ENCODE results near the gene SLC4A8.
"Not testable (repeated sequence)": the region's sequence is repeated elsewhere in the genome, so short reads cannot be mapped to it uniquely, and the experiment has no call there.

The SLC4A8 gene

DNA sequence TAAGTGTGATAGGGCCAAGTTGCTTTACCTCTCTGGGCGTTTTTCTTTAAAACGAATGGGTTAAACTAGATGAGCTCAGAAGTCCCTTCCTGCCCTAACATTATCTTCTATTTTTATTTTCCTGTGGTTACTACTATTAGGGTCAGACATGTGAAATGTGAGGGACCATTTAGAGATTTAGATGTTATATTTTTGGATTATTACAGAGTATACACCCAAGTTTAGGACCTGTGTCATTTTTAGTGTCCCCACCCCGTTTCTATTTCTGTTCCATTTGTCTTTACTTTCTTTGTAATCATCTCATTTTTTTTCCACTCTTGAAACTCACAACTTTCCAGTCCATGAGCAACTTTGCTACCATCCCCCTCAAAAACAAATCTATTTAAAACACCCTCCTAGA, 56.3 kb downstream of the SLC4A8 start:
- DNase-seq (ENCODE audit: low read depth), result no peak

GRCh38 chr12:51482929-51483697, 58.5 kb downstream of the SLC4A8 start:
- DNase-seq (ENCODE audit: low read depth), result no peak

DNA sequence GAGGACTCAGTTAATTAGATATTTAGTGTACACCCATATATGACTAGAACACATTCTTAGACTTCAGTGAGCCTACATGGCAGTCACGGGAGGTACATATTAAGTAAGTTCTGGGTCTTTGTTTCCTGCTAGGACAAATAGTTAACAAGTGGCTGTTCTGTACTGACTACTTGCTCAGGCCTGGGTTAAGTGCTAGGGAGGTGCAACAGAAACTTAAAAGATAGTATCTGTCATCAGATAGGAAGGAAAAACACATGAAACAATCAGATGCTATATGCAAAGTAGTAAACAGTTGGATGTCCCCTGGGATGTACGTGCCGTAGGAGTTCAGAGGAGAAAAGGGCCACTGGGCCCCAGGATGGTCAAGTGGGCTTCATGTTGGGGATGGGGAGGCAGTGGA, 59.5 kb downstream of the SLC4A8 start:
- DNase-seq (ENCODE audit: low read depth), result no peak

DNA sequence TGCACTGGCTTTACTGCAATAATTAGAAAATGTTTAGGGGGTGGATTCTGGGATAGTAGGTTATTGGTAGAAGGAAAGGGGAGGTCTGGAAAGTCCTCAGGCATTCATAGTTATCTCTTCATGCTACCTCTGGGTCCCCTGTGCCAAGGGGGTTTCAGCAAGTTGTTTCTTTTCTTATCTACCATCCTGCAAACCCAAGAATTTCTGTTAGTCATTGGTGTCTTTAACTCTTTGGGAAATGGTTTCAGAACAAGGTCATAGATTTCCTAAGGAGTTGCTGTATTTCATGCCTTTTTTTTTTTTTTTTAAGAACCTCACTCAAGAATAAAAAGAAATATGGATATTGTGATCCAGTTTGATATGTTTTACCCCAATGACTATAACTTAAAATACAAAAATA, 63.6 kb downstream of the SLC4A8 start:
- DNase-seq (ENCODE audit: low read depth), result no peak

DNA sequence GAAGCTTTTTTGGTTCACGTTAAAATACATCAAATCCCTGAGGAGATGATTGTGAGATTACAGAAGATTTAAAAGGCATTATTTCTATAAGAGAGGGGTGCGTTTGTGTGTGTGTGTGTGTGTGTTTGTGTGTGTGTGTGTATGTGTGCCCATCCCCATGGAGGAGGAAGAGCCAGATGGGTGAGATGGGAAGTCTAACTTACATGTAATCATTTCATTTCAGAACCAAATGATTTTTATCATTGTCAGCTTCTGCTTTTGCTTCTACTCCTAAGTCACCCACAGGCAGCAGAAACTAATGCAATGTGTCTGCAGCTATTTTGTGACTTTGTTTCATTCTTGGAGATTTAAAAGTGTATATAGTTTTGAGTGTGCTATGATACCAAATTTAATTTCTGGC, 68.7 kb downstream of the SLC4A8 start:
- DNase-seq (ENCODE audit: low read depth), result no peak

- no peak for DNase-seq (ENCODE audit: low read depth)
These were observed 72.3 kb downstream of the SLC4A8 start for GRCh38 chr12:51496895-51497294.

DNA sequence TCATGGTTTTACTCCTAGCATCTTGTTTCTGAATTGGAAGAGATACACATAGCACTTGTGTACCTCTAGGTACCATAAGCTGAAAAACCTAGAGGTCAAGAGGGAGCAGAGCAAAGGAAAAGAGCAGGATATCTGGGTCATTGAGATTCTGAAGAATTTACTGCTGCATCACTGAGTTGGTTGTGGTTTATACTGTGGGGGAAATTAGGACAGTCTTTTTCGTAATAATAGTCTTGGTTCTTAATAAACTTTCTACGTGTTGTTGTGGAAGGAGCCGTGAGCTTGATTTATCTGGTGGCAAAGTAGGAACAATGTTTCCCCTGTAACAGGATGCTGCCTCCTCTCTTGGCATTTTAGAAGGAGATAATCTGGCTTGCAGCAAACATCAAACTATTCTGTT, 80.2 kb downstream of the SLC4A8 start:
- no peak for DNase-seq (ENCODE audit: low read depth)

GRCh38 chr12:51505360-51506105, 80.9 kb downstream of the SLC4A8 start:
- no peak for DNase-seq (ENCODE audit: low read depth)

DNA sequence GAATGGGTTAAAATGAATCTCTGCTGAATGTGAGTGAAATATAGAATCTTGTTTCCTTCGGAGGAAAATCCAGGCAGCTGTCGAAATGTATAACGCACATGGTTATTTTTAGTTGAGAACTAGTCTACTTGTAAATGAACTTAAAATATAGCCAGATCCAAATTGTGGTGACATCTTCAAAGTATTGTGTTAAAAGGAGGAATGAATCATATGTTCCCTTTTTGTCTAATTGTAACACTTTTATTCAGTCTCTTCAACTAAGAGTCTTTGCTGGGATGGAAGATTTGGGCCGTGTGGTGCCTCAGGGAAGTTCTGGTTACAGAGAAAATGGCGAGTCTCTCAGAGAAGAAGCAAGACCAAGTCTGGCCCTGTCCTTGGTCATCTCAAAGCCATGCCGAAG, 82.5 kb downstream of the SLC4A8 start:
- DNase-seq (ENCODE audit: low read depth), result no peak

DNA sequence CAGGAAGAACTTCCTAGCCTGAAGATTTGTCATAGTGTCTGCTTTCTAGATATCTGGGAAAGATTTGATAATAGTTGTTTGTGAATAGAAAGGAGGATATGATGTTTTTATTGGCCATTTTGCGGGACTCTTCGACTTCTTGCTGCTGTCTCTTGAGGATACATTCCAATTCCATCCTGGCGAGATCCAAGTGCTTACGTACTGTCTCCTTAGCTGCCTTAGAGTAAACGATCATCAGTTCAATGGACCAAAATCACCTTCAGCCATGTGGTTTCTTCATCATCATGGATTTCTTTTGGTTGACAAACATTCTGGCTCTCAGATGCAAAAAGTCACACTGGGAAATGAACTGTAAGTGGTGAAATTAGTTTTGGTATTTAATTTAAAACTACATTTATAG, 83.7 kb downstream of the SLC4A8 start:
- no peak for DNase-seq (ENCODE audit: low read depth)

- no peak for DNase-seq (ENCODE audit: low read depth)
These were observed 87.1 kb downstream of the SLC4A8 start for GRCh38 chr12:51511546-51512260.

- no peak for DNase-seq (ENCODE audit: low read depth)
These were observed 87.8 kb downstream of the SLC4A8 start for GRCh38 chr12:51512438-51512837.

DNA sequence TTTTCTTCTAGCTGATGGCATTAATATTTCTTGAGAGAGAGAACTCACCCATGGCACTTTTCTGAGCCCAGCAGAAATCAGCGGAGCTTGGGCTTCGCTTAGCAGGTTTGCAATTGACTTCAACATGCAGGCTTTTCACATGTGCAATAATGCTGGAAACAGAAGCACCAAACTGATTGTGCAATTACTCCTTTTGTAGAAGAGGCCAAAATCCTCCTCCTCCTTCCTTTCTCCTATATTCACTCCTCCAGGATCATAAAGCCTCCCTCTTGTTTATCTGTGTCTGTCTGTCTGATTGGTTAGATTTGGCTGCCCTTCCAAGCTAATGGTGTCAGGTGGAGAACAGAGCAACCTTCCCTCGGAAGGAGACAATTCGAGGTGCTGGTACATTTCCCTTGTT, 90.4 kb downstream of the SLC4A8 start:
- DNase-seq (ENCODE audit: low read depth), result not testable (repeated sequence)

- DNase-seq (ENCODE audit: low read depth), result no peak
These were observed 92.7 kb downstream of the SLC4A8 start for GRCh38 chr12:51517316-51517715.

DNA sequence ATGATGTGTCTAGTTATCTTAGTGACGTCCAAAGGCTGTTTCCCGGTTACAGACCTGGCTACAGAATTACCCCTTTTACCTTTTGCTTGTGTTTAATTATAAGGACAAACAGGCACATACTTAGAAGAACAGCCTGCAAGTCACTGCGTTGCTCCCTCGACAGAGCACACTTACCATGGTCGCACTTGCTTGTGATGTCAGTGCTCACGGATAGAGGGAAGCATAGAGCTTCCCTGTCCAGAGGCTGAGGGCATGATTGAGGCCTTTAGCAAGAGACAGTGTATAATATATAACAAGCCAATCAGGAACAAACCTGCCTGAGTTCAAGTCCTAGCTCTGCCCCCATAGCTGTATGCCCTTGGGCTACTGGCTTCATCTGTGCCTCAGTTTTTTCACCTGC, 93.2 kb downstream of the SLC4A8 start:
- DNase-seq (ENCODE audit: low read depth), result no peak

- DNase-seq (ENCODE audit: low read depth), result no peak
These were observed 95.1 kb downstream of the SLC4A8 start for GRCh38 chr12:51519755-51520154.

DNA sequence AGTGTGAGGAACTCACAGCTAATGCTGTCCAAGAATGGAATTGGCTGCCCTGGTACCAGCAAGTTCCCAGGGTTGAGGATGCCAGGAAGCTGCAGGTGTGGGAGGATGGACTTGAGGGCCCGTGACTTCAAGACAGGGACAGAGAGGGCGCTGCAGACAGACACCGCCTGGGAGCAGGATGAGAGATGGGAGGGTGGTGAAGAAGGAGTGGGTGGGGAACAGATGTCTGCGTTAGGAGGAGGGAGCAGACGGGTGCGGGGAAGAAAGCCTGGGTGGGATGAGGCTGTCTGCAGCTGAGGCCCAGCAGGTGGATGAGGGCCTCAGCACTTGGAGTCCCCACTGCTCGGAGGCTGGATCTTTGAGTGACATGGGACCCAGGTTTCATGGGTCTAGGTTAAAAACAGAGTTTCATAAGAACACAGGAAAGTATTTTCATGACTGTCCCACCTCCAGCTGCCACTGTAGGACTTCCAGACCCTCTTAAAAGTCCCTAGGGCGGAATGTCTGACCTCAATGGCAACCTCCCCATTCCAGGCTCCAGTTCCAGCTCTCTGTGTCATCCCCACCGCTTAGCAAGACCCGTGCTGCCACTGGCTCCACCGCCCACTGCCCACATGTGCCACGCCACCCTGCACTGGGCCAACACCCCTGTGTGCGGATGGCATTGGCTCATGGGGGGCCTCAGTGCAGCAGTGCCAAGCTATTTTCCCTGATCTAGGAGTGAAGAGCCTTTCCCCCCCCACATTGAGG, 96.1 kb downstream of the SLC4A8 start:
- DNase-seq (ENCODE audit: low read depth), result no peak

DNA sequence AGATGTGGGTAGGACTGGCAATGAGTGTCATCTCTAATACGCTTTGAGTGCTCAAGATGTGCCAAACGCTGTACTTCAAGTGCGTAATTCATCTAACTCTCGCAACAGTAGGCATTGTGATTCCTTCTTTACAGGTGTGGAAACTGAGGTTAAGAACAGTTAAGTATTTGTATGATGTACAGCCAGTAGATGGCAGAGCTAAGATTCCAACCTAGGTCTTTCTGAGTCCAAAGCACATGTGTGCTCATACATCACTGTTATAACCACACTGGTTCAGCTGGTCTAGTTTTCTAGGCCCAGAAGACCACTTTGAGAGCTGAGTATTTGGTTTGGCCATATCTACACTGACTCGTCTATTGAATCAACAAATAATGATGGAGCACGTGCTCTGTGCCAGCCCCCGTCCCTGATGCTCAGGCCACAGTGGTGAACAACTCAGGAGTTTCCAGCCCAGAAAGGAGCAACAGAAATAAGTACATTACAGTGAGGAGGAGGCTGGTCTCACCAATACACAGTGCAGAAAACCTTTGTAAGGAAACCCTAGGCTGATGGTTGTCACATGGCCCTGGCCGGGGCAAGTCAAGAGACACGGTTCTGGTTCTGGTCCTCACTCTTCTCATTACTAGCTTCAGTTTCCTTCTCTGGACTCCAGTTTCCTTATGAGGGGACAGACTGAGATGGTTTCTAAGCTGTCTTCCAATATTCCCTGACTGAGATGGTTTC, 97.1 kb downstream of the SLC4A8 start:
- no peak for DNase-seq (ENCODE audit: low read depth)

GRCh38 chr12:51522696-51523095, 98.1 kb downstream of the SLC4A8 start:
- no peak for DNase-seq (ENCODE audit: low read depth)

GRCh38 chr12:51524386-51524901, 99.8 kb downstream of the SLC4A8 start:
- no peak for DNase-seq (ENCODE audit: low read depth)

DNA sequence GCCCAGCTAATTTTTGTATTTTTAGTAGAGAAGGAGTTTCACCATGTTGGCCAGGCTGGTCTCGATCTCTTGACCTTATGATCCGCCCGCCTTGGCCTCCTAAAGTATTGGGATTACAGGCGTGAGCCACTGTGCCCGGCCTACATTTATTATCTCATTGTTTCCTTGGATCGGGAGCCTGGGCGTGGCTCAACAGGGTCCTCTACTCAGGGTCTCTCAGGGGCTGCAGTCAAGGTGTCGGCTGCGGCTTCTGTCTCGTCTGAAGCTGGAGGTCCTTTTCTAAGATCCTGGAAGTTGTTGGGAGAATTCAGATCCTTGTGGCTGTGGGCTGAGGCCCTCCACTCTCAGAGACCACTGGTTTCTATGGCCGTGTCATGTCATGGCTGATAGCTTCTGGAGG, 100.9 kb downstream of the SLC4A8 start:
- DNase-seq (ENCODE audit: low read depth), result no peak
